Umbilical cord (tissue), 2 donors: ENCODE results near the gene ROCK2. TPM values are rescaled to one million over a fixed set of nuclear protein-coding genes. Genes with fewer than 3 reads are reported as not detected.
"Not testable (repeated sequence)": the region's sequence is repeated elsewhere in the genome, so short reads cannot be mapped to it uniquely, and the experiment has no call there.

ENCODE experiments used
- DNase-seq: peaks from one replicate; pipeline ENCODE4 v3.0.0-alpha.2; 2015; ENCODE audit warnings: low spot score
- total RNA-seq: library from RNA; depleted of rRNA; stranded (reverse); fragments of >200 nt; gene quantifications from one replicate; pipeline ENCODE4 v1.2.3, GENCODE V29; 2014; ENCODE audit warnings: low replicate concordance; ENCODE audit not compliant: insufficient read depth

ROCK2 gene
- total RNA-seq, 1 donor from 2014 or later, result 106 TPM

GRCh38 chr2:11187083-11187619 is 157.3 kb downstream of the ROCK2 start:
- no peak for DNase-seq

GRCh38 chr2:11186145-11186544 is 158.3 kb downstream of the ROCK2 start:
- no peak for DNase-seq

- DNase-seq, result no peak
Measured at GRCh38 chr2:11182951-11183350, 161.5 kb downstream of the ROCK2 start.

- DNase-seq, result no peak
Measured at GRCh38 chr2:11180653-11181052, 163.8 kb downstream of the ROCK2 start.

- no peak for DNase-seq
Measured at GRCh38 chr2:11179899-11180298, 164.5 kb downstream of the ROCK2 start.

- DNase-seq, result no peak
Measured at GRCh38 chr2:11179196-11179595, 165.2 kb downstream of the ROCK2 start.

GRCh38 chr2:11177871-11178690 is 166.4 kb downstream of the ROCK2 start:
- no peak for DNase-seq

GRCh38 chr2:11175293-11175795 is 169.1 kb downstream of the ROCK2 start:
- DNase-seq, result no peak

GRCh38 chr2:11174222-11174621 is 170.2 kb downstream of the ROCK2 start:
- no peak for DNase-seq

- DNase-seq, result no peak
Measured at GRCh38 chr2:11169333-11169732, 175.1 kb downstream of the ROCK2 start.

- no peak for DNase-seq
Measured at GRCh38 chr2:11168488-11168887, 175.9 kb downstream of the ROCK2 start.

- no peak for DNase-seq
Measured at GRCh38 chr2:11166476-11166875, 178.0 kb downstream of the ROCK2 start.

GRCh38 chr2:11165046-11165445 is 179.4 kb downstream of the ROCK2 start:
- not testable (repeated sequence) for DNase-seq

GRCh38 chr2:11163439-11164317 is 180.8 kb downstream of the ROCK2 start:
- DNase-seq, result no peak

GRCh38 chr2:11161747-11162146 is 182.7 kb downstream of the ROCK2 start:
- no peak for DNase-seq

- DNase-seq, result no peak
Measured at GRCh38 chr2:11160731-11161455, 183.5 kb downstream of the ROCK2 start.

- no peak for DNase-seq
Measured at GRCh38 chr2:11160256-11160655, 184.2 kb downstream of the ROCK2 start.

- DNase-seq, result no peak
Measured at GRCh38 chr2:11159574-11160170, 184.8 kb downstream of the ROCK2 start.

- DNase-seq, result no peak
Measured at GRCh38 chr2:11158916-11159573, 185.4 kb downstream of the ROCK2 start.

- no peak for DNase-seq
Measured at GRCh38 chr2:11157731-11158130, 186.7 kb downstream of the ROCK2 start.

GRCh38 chr2:11157296-11157695 is 187.1 kb downstream of the ROCK2 start:
- DNase-seq, result no peak
